HG02938 (cell line): ENCODE results near the gene A2M.
A peak's percentile ranks its signal among the peaks of the same experiment; 100 is the strongest.

Experiments used
- ATAC-seq: cut with Tn5 transposase; IDR thresholded peaks from one replicate; pipeline ENCODE4 v1.9.1; 2021; ENCODE audit warnings: mild to moderate bottlenecking, moderate library complexity; ENCODE audit not compliant: unreplicated experiment

Gene A2M

GRCh38 chr12:9074484-9075137 lies 41.1 kb downstream of the A2M start:
- ATAC-seq: no peak

- no peak for ATAC-seq
Observed at GRCh38 chr12:9073076-9073475, 42.6 kb downstream of the A2M start.

GRCh38 chr12:9072481-9073038 lies 43.2 kb downstream of the A2M start:
- no peak for ATAC-seq

- no peak for ATAC-seq
Observed at GRCh38 chr12:9071969-9072368, 43.8 kb downstream of the A2M start.

GRCh38 chr12:9071518-9071917 lies 44.2 kb downstream of the A2M start:
- ATAC-seq: no peak

GRCh38 chr12:9070351-9070750 lies 45.4 kb downstream of the A2M start:
- no peak for ATAC-seq

GRCh38 chr12:9068600-9068999 lies 47.1 kb downstream of the A2M start:
- ATAC-seq: no peak

GRCh38 chr12:9068086-9068485 lies 47.6 kb downstream of the A2M start:
- no peak for ATAC-seq

GRCh38 chr12:9066755-9067423 lies 48.8 kb downstream of the A2M start:
- ATAC-seq: no peak

- ATAC-seq: no peak
Observed at GRCh38 chr12:9066183-9066623, 49.5 kb downstream of the A2M start.

GRCh38 chr12:9065607-9065856 lies 50.2 kb downstream of the A2M start:
- ATAC-seq: no peak

- peak; percentile 19 for ATAC-seq
Observed at GRCh38 chr12:9064815-9065606, 50.7 kb downstream of the A2M start.

- ATAC-seq: peak; percentile 52
Observed at GRCh38 chr12:9064201-9064814, 51.4 kb downstream of the A2M start.

GRCh38 chr12:9052610-9053009 lies 63.1 kb downstream of the A2M start:
- no peak for ATAC-seq

- no peak for ATAC-seq
Observed at GRCh38 chr12:9051158-9051550, 64.6 kb downstream of the A2M start.

- ATAC-seq: no peak
Observed at GRCh38 chr12:9050521-9051157, 65.1 kb downstream of the A2M start.

- no peak for ATAC-seq
Observed at GRCh38 chr12:9049520-9050133, 66.1 kb downstream of the A2M start.

GRCh38 chr12:9048930-9049329 lies 66.8 kb downstream of the A2M start:
- ATAC-seq: no peak

GRCh38 chr12:9047105-9047504 lies 68.6 kb downstream of the A2M start:
- ATAC-seq: no peak

- no peak for ATAC-seq
Observed at GRCh38 chr12:9043766-9044165, 72.0 kb downstream of the A2M start.

- ATAC-seq: no peak
Observed at GRCh38 chr12:9041321-9041720, 74.4 kb downstream of the A2M start.
